HPDE6-E6E7 (cell line): ENCODE results near the gene EXOSC2.

Experiments used
- DNase-seq: peaks from one replicate; pipeline ENCODE4 v3.0.0; 2011; ENCODE audit warnings: missing footprints; ENCODE audit errors: extremely low spot score

The EXOSC2 gene

DNA sequence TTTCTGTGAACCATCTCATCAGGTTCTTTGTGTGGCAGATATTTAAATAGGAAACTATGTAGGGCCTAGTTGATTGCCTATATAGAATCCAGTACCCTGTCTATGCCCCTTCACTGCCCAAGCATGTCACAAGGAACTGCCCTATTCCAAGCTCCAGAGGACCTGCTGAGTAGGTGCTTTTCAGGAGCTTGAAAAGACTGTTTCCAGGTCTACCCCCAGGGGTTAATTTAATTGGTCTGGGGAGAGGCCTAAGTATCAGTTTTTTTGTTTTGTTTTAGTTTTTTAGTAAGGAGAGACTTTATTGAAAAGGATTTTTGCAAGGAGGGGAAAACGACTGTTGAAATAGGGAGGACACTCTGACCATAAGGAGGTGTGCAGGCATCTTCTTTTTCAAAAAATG, 43.3 kb downstream of the EXOSC2 start:
- DNase-seq, result no peak

DNA sequence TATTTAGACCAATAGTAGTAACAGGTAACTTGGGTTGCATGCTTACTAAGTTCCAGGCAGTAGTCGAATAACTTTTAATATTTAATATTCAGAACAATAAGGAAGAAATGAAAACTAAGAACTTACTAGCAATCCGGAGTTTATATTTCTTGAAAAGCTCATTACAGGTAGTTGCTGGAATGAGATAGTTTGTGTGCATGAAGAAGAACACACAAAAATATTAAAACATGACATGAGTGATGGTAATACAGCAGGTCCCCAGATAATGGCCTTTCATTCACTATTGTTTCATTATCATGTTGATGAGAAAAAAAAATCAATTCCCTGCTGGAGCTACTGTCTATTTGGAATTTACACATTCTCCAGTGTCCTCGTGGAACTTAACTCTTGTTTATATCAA, 44.7 kb downstream of the EXOSC2 start:
- DNase-seq, result no peak

DNA sequence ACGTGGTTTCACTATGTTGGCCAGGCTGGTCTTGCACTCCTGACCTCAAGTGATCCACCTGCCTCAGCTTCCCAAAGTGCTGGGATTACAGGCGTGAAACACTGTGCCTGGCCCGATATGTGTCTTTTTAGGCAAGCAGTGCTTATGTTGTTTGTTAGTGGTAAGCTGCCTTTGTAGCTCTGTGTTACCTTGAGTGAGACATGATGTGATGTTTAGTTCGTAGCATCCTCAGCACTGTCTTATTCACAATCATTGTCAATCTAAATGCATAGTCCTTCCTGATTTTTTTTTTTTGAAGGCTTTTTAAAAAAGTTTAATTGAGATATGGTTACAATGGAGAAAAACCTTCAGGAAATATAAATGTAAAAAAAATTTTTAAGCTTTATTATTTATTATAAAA, 45.5 kb downstream of the EXOSC2 start:
- DNase-seq, result no peak

DNA sequence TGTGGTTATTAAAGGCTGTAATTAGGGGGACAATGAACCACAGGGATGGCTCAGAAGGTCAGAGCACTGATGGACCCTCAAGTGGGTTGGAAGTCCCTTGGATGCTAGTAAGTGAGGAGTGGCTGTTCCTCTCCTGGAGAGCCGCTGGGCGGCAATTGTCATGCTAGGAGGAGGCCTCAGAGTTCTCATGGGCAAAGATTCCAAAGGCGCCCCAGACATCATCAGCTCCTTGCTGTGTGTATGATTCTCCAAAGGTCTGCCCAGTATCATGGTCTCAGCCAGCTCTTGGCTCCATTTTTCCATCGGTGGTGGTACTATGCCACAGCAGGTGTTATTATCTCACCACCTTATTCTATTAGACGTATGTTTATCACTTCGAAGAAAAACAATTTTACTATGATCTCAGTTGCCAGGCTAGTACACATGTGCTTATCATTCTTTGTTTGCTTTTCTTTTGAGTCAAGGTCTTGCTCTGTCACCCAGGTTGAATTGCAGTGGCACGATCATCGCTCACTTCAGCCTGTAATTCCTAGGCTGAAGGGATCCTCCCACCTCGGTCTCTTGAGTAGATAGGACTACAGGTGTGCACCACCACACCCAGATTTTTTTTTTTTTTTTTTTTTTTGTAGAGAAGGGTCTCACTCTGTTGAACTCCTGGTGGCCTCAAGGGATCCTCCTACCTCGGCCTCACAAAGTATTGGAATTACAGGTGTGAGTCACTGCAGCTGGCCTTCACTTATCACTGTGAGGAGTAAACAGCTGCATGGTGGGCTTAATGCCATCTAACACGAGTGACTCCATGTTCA, 46.8 kb downstream of the EXOSC2 start:
- DNase-seq, result no peak

DNA sequence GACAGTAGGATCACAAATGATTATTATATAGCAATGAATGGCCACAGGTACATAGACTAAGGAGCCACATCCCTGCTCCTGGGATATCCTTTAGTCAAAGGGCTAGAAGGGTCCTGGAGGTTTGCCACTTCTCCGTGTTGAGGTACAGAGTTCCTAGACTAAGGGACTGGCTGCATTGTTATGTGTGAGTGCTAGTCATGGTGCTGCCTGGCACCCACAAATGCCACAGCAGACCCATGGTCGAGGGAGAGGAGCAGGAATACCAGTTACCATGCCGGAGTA, 47.4 kb downstream of the EXOSC2 start:
- DNase-seq, result no peak

DNA sequence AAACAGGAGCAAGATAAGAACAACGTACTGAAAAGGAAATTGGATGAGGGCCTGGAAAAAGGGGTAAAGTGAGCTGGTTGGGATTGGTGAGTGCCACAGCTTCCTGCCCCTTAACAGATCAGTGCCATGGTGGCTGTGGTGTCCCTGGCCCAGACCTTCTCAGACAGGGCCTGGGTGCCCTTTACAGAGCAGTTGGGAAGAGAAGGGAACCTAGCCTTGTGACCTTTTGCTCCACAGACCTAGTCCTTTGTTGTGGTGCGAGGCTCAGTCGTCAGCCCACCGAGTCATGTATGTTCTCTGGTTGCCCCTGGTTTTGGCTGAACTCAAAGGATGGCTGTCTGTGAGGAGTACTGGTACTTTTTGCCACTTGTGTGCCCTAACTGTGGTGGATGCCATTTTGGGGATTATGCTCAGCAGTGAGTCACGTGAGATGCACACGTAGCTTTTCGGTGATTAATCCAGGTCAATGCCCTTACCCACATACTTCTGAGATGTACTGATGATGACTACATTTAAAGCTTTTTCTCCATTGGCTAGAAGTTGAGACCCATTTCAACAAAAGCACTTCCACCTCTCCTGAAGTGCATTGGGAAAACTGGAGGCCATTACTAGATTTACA, 48.4 kb downstream of the EXOSC2 start:
- peak; percentile 49 for DNase-seq

DNA sequence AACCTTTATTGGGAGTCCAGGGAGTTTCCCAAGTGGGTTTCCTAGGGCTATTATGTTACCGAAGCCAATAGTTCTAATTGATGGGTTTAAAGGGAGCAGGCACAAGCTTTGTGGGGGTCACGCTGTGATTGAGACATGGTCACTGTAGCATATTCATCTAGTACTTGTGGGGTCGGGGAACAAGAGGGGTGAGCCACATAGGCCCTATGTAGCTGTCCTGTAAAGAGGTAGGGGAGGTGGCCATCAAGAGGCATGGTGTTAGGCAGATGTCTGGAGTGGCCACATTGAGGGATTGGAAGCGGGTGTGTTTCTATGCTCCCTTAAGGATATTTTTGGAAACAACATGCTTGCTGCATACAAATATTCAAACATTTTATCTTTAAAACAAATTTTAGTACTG, 50.1 kb downstream of the EXOSC2 start:
- no peak for DNase-seq

DNA sequence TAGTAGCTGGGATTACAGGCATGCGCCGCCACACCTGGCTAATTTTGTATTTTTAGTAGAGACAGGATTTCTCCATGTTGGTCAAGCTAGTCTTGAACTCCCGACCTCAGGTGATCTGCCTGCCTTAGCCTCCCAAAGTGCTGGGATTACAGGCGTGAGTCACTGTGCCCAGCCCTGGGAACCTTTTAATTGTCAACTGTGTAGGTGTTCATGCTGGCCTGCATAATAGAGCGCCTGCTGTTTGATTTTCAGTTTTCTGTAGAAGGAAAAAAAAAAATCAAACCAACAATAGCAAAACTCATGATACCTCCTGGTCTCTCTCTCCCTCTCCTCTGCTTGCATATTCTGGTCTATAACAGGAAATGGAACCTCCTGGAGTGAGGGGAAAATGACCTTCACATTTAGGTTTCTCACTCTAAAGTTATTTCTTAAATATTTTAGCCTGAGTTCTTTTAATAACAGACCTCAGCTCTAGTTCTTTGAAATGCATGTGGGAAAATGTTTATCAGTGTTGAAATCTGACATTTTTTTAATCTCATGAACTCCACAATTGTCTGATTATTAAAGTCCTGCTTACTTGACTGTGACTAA, 51.7 kb downstream of the EXOSC2 start:
- no peak for DNase-seq

DNA sequence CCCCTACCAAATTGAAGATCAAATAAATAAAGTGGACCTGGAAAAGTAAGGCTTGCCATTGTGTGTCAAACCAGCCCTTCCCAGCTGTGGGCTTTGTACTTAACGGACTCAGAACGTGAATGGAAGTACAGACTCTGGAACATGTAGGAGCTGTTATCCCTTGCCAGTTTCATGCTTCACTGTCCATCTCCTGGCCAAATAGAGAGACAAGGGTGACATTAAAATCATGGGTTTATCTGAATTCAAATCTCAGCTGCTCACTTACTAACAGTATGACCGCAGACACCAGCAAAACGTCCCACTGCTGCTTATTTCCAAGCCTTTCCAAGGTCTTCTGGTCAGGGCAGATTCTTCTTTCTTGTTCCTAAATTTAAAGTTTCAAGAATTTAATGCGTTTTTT, 52.2 kb downstream of the EXOSC2 start:
- no peak for DNase-seq

DNA sequence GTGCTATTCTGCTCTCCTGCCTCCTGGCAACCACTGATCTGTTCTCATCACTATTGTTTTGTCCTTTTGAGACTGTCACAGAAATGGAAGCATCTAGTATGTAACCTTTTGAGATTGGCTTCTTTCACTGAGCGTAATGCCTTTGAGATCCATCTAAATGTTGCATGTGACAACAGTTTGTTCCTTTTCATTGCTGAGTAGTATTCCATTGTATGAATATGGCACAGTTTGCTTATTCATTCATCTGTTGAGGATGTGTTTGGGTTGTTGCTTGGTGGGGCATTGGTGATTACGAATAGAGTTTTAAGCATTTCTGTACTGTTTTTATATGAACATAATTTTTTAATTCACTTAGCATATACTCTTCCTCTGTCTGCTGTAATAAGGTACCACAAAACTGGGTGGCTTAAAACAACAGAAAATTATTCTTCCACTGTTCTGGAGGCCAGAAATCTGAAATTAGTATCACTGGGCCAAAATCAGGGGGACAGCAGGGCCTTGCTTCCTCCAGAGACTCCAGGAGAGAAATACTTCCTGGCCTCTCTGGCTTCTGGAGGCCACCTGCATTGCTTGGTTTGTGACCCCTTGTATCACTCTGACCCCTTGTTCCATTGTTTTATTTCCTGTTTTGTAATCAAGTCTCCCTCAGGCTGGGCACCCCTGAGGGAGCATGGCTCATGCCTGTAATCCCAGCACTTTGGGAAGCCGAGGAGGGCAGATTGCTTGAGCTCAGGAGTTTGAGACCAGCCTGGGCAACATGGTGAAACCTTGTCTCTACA, 53.0 kb downstream of the EXOSC2 start:
- no peak for DNase-seq

DNA sequence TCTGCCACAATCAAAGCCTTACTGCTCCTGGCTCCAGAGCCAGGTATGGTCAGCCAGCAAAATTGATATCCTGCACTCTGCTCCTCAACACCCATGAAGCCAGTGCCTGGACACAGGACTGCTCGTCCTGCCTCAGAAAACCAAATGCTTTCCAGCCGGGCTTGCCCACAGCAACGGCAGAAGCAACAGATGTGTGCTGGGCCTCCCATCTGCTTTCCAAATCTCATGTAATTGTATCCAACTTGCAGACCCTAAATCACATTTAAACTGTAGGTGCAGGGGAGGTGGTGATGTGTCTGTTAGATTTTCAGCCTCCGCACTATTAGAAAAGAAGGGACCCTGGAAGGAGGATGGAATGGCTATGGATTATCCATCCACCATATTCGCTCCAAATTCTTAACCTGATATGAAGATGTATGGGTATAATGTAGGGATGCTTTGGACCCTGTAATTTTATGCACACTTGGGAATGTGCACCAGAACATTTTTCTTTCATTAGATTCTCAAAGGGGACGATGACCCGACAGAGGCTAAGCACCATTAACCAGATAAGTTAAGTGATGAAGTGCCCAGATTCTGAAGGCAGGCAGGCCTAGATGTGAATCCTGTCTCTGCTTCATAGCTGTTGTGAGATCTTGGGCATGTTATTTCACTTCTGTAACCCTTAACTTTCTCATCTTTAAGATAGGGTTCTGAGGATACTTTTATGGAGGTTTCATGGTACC, 58.2 kb downstream of the EXOSC2 start:
- DNase-seq, result no peak
